ENCODE data around the gene TTLL12.

Gene TTLL12

GRCh38 chr22:43216738-43217137 lies 29.8 kb upstream of the TTLL12 start:
- no peak for TF ChIP-seq CTCF (IDR thresholded peaks at IDR 0.05; ENCODE audit: insufficient read depth, low read depth, low read length, missing control alignments)
- DNase-seq (ENCODE audit: low read depth) = no peak
- H3K4me3 ChIP-seq (ENCODE audit: low read length) = no peak overlapping the region

- DNase-seq (ENCODE audit: low read depth) = no peak
- no peak overlapping the region for H3K4me3 ChIP-seq (ENCODE audit: low read length)
- TF ChIP-seq CTCF (IDR thresholded peaks at IDR 0.05; ENCODE audit: insufficient read depth, low read depth, low read length, missing control alignments) = no peak
Observed at GRCh38 chr22:43213962-43214361, 27.0 kb upstream of the TTLL12 start.

- H3K4me3 ChIP-seq (ENCODE audit: low read length) = no peak overlapping the region
- DNase-seq (ENCODE audit: low read depth) = no peak
- TF ChIP-seq CTCF (IDR thresholded peaks at IDR 0.05; ENCODE audit: insufficient read depth, low read depth, low read length, missing control alignments) = no peak
Observed at GRCh38 chr22:43213051-43213450, 26.1 kb upstream of the TTLL12 start.

- DNase-seq (ENCODE audit: low read depth) = no peak
- H3K4me3 ChIP-seq (ENCODE audit: low read length) = no peak overlapping the region
- TF ChIP-seq CTCF (IDR thresholded peaks at IDR 0.05; ENCODE audit: insufficient read depth, low read depth, low read length, missing control alignments) = no peak
Observed at GRCh38 chr22:43212434-43212952, 25.6 kb upstream of the TTLL12 start.

- no peak for TF ChIP-seq CTCF (IDR thresholded peaks at IDR 0.05; ENCODE audit: insufficient read depth, low read depth, low read length, missing control alignments)
- no peak overlapping the region for H3K4me3 ChIP-seq (ENCODE audit: low read length)
- DNase-seq (ENCODE audit: low read depth) = no peak
Observed at GRCh38 chr22:43211941-43212433, 25.1 kb upstream of the TTLL12 start.

- no peak for TF ChIP-seq CTCF (IDR thresholded peaks at IDR 0.05; ENCODE audit: insufficient read depth, low read depth, low read length, missing control alignments)
- no peak overlapping the region for H3K4me3 ChIP-seq (ENCODE audit: low read length)
- DNase-seq (ENCODE audit: low read depth) = no peak
Observed at GRCh38 chr22:43210631-43211515, 23.9 kb upstream of the TTLL12 start.

Measured in epithelial cell of esophagus (primary cell).